Nephron progenitor cell (in vitro differentiated cells): Measurements from ENCODE around the gene MLKL.

ENCODE experiments used
- DNase-seq: peaks from one replicate; pipeline ENCODE4 v3.0.0; 2021
- H3K27ac Mint-ChIP-seq: 2 replicates; pipeline ENCODE4 v1.8.0; 2021; ENCODE audit warnings: mild to moderate bottlenecking, moderate library complexity, mixed read lengths
- H3K27me3 Mint-ChIP-seq: 2 replicates; pipeline ENCODE4 v1.8.0; 2021; ENCODE audit warnings: mild to moderate bottlenecking, low read depth, mixed read lengths; ENCODE audit not compliant: poor library complexity
- H3K36me3 Mint-ChIP-seq: 2 replicates; pipeline ENCODE4 v1.8.0; 2021; ENCODE audit warnings: low read depth, mixed read lengths
- H3K4me1 Mint-ChIP-seq: 2 replicates; pipeline ENCODE4 v1.8.0; 2021; ENCODE audit warnings: mixed read lengths
- H3K4me3 Mint-ChIP-seq: 2 replicates; pipeline ENCODE4 v1.8.0; 2021; ENCODE audit warnings: mild to moderate bottlenecking, moderate library complexity, mixed read lengths
- H3K9me3 Mint-ChIP-seq: 2 replicates; pipeline ENCODE4 v1.8.0; 2021; ENCODE audit warnings: mild to moderate bottlenecking, moderate library complexity, mixed read lengths
- CTCF ChIP-seq: fragments of 200-600 bp; sonication (generic); IDR thresholded peaks from 2 replicates; pipeline ENCODE4 v1.5.0; 2021; ENCODE audit warnings: antibody characterized with exemption

Gene MLKL

GRCh38 chr16:74650966-74651567 is 49.6 kb downstream of the MLKL start:
- DNase-seq: no peak
- no peak overlapping the region for H3K4me3 Mint-ChIP-seq

GRCh38 chr16:74649839-74650504 is 50.7 kb downstream of the MLKL start:
- Mint-ChIP-seq H3K4me1 (no peaks in the 10 kb centered on the region), H3K9me3 (no peaks in the 10 kb centered on the region), H3K27me3 (no peaks in the 10 kb centered on the region), H3K4me3 (no peak overlapping the region), H3K27ac (no peak overlapping the region), H3K36me3 (peaks cover 70% of the 10 kb centered on the region)
- no peak for DNase-seq
- no peak for TF ChIP-seq CTCF

More at GRCh38 chr16:74650966-74651567, 49.6 kb downstream of the MLKL start:
- Mint-ChIP-seq H3K4me1 (no peaks in the 10 kb centered on the region), H3K9me3 (no peaks in the 10 kb centered on the region), H3K27ac (peak overlapping the region; percentile 62), H3K36me3 (peaks cover 70% of the 10 kb centered on the region), H3K27me3 (no peaks in the 10 kb centered on the region)
- peak; percentile 42 for TF ChIP-seq CTCF

- H3K4me1 Mint-ChIP-seq: no peaks in the 10 kb centered on the region
- peaks cover 2% of the 10 kb centered on the region for H3K27me3 Mint-ChIP-seq
- H3K4me3 Mint-ChIP-seq: no peak overlapping the region
- no peaks in the 10 kb centered on the region for H3K9me3 Mint-ChIP-seq
- no peak overlapping the region for H3K27ac Mint-ChIP-seq
- no peak for TF ChIP-seq CTCF
- DNase-seq: no peak
- H3K36me3 Mint-ChIP-seq: peaks cover 69% of the 10 kb centered on the region
Measured at GRCh38 chr16:74641969-74642368, 58.7 kb downstream of the MLKL start.

- H3K9me3 Mint-ChIP-seq: no peaks in the 10 kb centered on the region
Measured at GRCh38 chr16:74637742-74638453, 62.8 kb downstream of the MLKL start.

DNA sequence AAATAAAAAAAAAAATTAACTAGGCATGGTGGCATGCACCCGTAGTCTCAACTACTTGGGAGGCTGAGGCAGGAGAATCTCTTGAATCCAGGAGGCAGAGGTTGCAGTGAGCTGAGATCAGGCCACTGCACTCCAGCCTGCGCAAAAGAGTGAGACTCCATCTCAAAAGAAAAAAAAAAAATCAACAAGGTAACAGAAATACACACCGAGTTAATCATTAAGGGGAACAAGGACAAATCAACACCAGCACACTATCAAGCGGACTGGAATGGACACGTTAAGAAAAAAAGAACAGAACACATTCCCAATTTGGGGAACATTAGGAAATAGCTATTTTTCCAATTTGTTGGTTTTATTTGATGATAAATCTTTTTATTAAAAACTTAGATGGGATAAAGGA is 65.4 kb downstream of the MLKL start:
- Mint-ChIP-seq H3K36me3 (peaks cover 71% of the 10 kb centered on the region), H3K27ac (no peak overlapping the region), H3K27me3 (no peaks in the 10 kb centered on the region), H3K4me1 (no peaks in the 10 kb centered on the region), H3K9me3 (no peaks in the 10 kb centered on the region), H3K4me3 (no peak overlapping the region)
- no peak for DNase-seq
- no peak for TF ChIP-seq CTCF

More at GRCh38 chr16:74637742-74638453, 62.8 kb downstream of the MLKL start:
- no peak overlapping the region for H3K4me3 Mint-ChIP-seq
- no peak for DNase-seq
- H3K27me3 Mint-ChIP-seq: no peaks in the 10 kb centered on the region
- no peaks in the 10 kb centered on the region for H3K4me1 Mint-ChIP-seq
- no peak overlapping the region for H3K27ac Mint-ChIP-seq
- H3K36me3 Mint-ChIP-seq: peaks cover 59% of the 10 kb centered on the region
- no peak for TF ChIP-seq CTCF
